Muscle of leg (tissue), 11 donors: Measurements from ENCODE around the gene NRTN. TPM values are rescaled to one million over a fixed set of nuclear protein-coding genes. Genes with fewer than 3 reads are reported as not detected.

Experiments
- DNase-seq: peaks from one replicate; pipeline ENCODE4 v3.0.0; 2013
- H3K27ac ChIP-seq: one replicate; pipeline ENCODE4 v1.5.1; 2013; ENCODE audit warnings: mild to moderate bottlenecking, low read length, control low read depth
- H3K27me3 ChIP-seq: one replicate; pipeline ENCODE4 v1.6.1; 2013; ENCODE audit warnings: low read length; ENCODE audit not compliant: control insufficient read depth, insufficient read depth
- H3K36me3 ChIP-seq: one replicate; pipeline ENCODE4 v1.6.1; 2013; ENCODE audit warnings: low read length; ENCODE audit not compliant: control insufficient read depth, insufficient read depth
- H3K4me1 ChIP-seq: one replicate; pipeline ENCODE4 v1.6.1; 2013; ENCODE audit warnings: low read length; ENCODE audit not compliant: control insufficient read depth, insufficient read depth
- H3K4me3 ChIP-seq: one replicate; pipeline ENCODE4 v1.5.1; 2013; ENCODE audit warnings: low read length, control low read depth
- H3K9me3 ChIP-seq: replicated peaks from 2 replicates; pipeline ENCODE4 v1.6.1; 2013; ENCODE audit warnings: low read depth, low read length; ENCODE audit not compliant: control insufficient read depth
- WGBS: methylation state at CpG from one replicate; pipeline ENCODE4 v1.1.5; 2013; ENCODE audit warnings: missing lambda C conversion rate; ENCODE audit not compliant: insufficient coverage; 5-methylcytosine and 5-hydroxymethylcytosine counted together
- polyA plus RNA-seq, 8 donors: library from polyadenylated mRNA; unstranded; fragments of 120-200 nt; gene quantifications; one replicate each; pipeline versions ENCODE4 v1.2.1 to v1.2.3, GENCODE V29; 2013; ENCODE audit warnings: inconsistent platforms in 1 of 8, low replicate concordance in 1 of 8; ENCODE audit not compliant: insufficient read length in 8 of 8, insufficient read depth in 1 of 8
- total RNA-seq: library from RNA; stranded (reverse); fragments of 120-200 nt; gene quantifications from one replicate; pipeline ENCODE4 v1.2.4, GENCODE V29; 2013

Gene NRTN
- total and polyA plus RNA-seq, 9 donors, result 0.17 to 1.5 (median 0.38) TPM

- DNase-seq, result no peak
- WGBS, result 62% methylated on average over 5 of the region's 9 CpGs
- no peaks in the 10 kb centered on the region for H3K36me3 ChIP-seq
- no peaks in the 10 kb centered on the region for H3K9me3 ChIP-seq
- no peaks in the 10 kb centered on the region for H3K4me1 ChIP-seq
- H3K27ac ChIP-seq, result no peak overlapping the region
- H3K27me3 ChIP-seq, result no peaks in the 10 kb centered on the region
- no peak overlapping the region for H3K4me3 ChIP-seq
Observed at GRCh38 chr19:5814123-5814851, 9.4 kb downstream of the NRTN start.

- no peaks in the 10 kb centered on the region for H3K9me3 ChIP-seq
- DNase-seq, result no peak
- no peaks in the 10 kb centered on the region for H3K27me3 ChIP-seq
- no peaks in the 10 kb centered on the region for H3K4me1 ChIP-seq
- no peak overlapping the region for H3K27ac ChIP-seq
- no peak overlapping the region for H3K4me3 ChIP-seq
- WGBS, result 64% methylated on average over 1 of the region's 11 CpGs
- H3K36me3 ChIP-seq, result no peaks in the 10 kb centered on the region
Observed at GRCh38 chr19:5814852-5815246, 10.0 kb downstream of the NRTN start.

- Histone ChIP-seq H3K9me3 (no peaks in the 10 kb centered on the region), H3K27ac (no peak overlapping the region), H3K27me3 (no peaks in the 10 kb centered on the region), H3K4me1 (peaks cover 2% of the 10 kb centered on the region), H3K4me3 (no peak overlapping the region), H3K36me3 (no peaks in the 10 kb centered on the region)
- 94% methylated on average over 2 of the region's 2 CpGs for WGBS
- no peak for DNase-seq
Observed at GRCh38 chr19:5817218-5817617, 12.4 kb downstream of the NRTN start.

GRCh38 chr19:5818594-5818993 lies 13.7 kb downstream of the NRTN start:
- no peak for DNase-seq
- H3K27ac ChIP-seq, result no peak overlapping the region
- WGBS, result 68% methylated on average over 7 of the region's 10 CpGs
- no peaks in the 10 kb centered on the region for H3K9me3 ChIP-seq
- peaks cover 4% of the 10 kb centered on the region for H3K27me3 ChIP-seq
- peaks cover 5% of the 10 kb centered on the region for H3K4me1 ChIP-seq
- no peak overlapping the region for H3K4me3 ChIP-seq
- no peaks in the 10 kb centered on the region for H3K36me3 ChIP-seq

GRCh38 chr19:5820785-5821184 lies 15.9 kb downstream of the NRTN start:
- Histone ChIP-seq H3K9me3 (no peaks in the 10 kb centered on the region), H3K4me1 (peaks cover 5% of the 10 kb centered on the region), H3K27ac (no peak overlapping the region), H3K4me3 (no peak overlapping the region), H3K36me3 (no peaks in the 10 kb centered on the region), H3K27me3 (peaks cover 4% of the 10 kb centered on the region)
- WGBS, result 53% methylated on average over 6 of the region's 6 CpGs
- DNase-seq, result no peak

- WGBS, result 71% methylated on average over 5 of the region's 8 CpGs
- peaks cover 10% of the 10 kb centered on the region for H3K4me1 ChIP-seq
Observed at GRCh38 chr19:5821521-5822180, 16.8 kb downstream of the NRTN start.

GRCh38 chr19:5822181-5822844 lies 17.4 kb downstream of the NRTN start:
- Histone ChIP-seq H3K9me3 (no peaks in the 10 kb centered on the region), H3K4me1 (peaks cover 15% of the 10 kb centered on the region), H3K27ac (no peak overlapping the region), H3K36me3 (no peaks in the 10 kb centered on the region), H3K27me3 (peaks cover 4% of the 10 kb centered on the region), H3K4me3 (no peak overlapping the region)
- 42% methylated on average over 28 of the region's 30 CpGs for WGBS
- no peak for DNase-seq

More at GRCh38 chr19:5821521-5822180, 16.8 kb downstream of the NRTN start:
- Histone ChIP-seq H3K4me3 (no peak overlapping the region), H3K27me3 (peaks cover 4% of the 10 kb centered on the region), H3K27ac (no peak overlapping the region), H3K9me3 (no peaks in the 10 kb centered on the region), H3K36me3 (no peaks in the 10 kb centered on the region)
- DNase-seq, result no peak

GRCh38 chr19:5823579-5824281 lies 18.9 kb downstream of the NRTN start:
- Histone ChIP-seq H3K4me3 (no peak overlapping the region), H3K9me3 (no peaks in the 10 kb centered on the region), H3K27ac (no peak overlapping the region), H3K36me3 (no peaks in the 10 kb centered on the region), H3K4me1 (peaks cover 23% of the 10 kb centered on the region), H3K27me3 (peaks cover 4% of the 10 kb centered on the region)
- DNase-seq, result no peak
- WGBS, result 81% methylated on average over 30 of the region's 30 CpGs

GRCh38 chr19:5824751-5825150 lies 19.9 kb downstream of the NRTN start:
- no peak for DNase-seq
- Histone ChIP-seq H3K27me3 (peaks cover 14% of the 10 kb centered on the region), H3K36me3 (no peaks in the 10 kb centered on the region), H3K4me3 (no peak overlapping the region), H3K27ac (no peak overlapping the region), H3K4me1 (peaks cover 32% of the 10 kb centered on the region), H3K9me3 (no peaks in the 10 kb centered on the region)
- WGBS, result 76% methylated on average over 9 of the region's 10 CpGs

- WGBS, result 93% methylated on average over 16 of the region's 21 CpGs
- no peak overlapping the region for H3K4me3 ChIP-seq
- no peaks in the 10 kb centered on the region for H3K9me3 ChIP-seq
- DNase-seq, result no peak
- peaks cover 35% of the 10 kb centered on the region for H3K4me1 ChIP-seq
- H3K27ac ChIP-seq, result no peak overlapping the region
- H3K36me3 ChIP-seq, result no peaks in the 10 kb centered on the region
- peaks cover 17% of the 10 kb centered on the region for H3K27me3 ChIP-seq
Observed at GRCh38 chr19:5825178-5825577, 20.3 kb downstream of the NRTN start.
